Suppressor macrophage treated with lipopolysaccharide for 1 hour (primary cell): ENCODE measurements around the gene RTP5.
"Not testable (repeated sequence)": the region's sequence is repeated elsewhere in the genome, so short reads cannot be mapped to it uniquely, and the experiment has no call there.

ENCODE experiments used
- DNase-seq, 3 donors: peaks; one replicate each; pipeline ENCODE4 v3.0.0-alpha.2; 2020 to 2022

The RTP5 gene

DNA sequence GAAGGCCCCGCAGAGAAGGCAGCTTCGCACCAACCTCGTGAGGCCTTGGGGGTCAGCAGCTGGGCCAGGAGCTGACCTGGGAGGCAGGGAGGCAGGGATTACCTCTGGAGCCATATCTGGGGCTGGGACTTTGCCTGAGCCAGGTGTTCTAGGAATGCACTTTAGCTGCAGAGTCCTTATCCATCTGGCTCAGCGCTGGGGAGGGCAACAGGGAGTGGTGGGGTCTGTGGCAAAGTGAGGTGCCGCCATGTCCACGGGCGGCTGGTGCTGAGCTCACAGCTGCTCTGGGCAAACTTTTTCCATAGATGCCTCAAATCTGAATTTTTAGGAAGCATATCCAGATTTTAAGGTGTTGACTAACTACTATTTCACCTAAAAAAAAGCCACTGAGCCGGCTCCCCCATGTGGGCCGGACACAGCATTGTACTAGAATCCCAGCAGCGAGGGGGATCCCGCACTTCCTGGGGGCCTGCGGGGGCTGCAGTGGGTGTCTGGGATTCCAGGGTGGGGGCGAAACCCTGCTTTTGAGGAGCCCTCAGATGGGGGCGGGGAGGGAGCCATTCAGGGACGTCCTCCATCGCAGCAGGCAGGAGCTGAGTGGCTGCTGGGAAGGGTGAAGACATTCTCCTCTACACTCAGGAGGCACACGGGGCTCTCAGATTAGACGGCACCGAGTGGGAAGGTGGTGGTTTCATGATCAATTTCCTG lies 34.6 kb downstream of the RTP5 start:
- DNase-seq, result no peak

DNA sequence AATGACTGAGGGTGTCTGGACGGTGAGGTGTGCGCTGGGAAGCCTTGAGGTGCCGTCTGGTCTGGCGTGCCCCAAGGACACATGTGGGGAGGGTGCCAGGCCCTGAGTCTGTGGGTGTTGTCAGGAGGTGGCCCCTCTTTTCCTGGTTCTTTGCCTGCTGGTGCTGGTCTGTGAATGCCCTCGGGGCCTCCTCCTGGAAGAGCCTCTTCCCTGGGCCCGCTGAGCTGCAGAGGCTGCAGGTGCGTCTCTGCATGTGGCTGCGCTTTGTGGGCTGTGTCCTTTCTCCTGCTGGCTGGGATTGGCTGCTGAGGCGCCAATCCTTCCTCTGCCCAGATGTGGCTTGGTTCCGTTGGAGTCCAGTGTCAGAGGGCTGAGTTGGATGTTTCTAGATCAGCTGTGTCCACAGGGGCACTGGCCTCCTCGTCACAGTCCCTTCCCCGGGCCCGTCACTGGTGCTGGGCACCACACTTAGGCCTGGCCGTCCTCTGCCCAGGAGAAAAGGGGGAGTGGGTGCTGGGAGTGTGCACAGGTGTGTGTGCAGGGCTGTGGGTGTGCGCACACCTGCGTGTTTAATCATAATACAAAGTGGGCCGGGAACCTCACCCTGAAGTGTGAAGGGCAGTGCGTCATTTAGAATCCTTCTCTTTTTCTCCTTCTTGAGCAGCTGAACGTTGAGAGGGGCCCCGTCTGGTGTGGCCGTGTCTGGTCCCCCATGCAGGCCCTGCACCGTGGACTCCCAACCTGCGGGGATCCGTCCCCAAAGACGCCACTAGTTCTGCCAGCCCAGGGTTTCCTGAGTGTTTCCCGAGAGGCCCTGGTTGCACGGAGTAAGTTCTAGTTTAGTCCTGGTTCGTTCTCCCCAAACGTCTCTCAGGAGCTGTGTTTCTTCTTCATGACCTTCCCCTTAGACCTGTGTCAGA lies 35.5 kb downstream of the RTP5 start:
- no peak for DNase-seq

DNA sequence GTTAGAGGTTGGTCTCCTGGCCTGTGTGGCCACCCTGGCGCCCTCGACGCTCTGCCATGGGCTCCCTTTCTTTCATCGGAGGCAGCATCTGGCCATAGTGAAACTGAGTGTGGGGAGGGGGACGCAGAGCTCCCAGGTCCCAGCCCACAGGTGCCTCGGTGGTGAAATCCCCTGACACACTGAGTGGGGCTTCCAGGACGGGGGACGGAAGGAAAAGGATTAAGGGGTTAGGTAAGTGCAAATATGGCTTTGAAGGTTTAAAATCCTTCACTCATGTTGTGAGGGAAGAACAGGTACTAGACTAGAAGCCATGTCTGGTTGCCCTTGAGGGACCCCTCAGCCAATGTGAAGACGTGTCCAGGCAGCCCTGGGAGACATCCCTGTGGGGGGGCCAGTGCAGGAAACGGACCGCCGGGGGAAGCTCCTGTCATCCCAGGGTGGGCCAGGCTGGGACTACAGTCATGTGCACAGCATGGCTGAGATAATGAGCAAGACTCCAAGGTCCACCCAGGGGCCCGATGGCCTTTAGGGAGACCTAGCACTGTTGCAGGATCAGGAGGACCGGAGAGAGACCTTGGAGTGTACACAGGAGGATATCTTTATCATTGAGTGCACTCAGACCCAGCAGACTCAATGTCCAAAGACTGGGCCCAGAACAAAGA lies 36.3 kb downstream of the RTP5 start:
- no peak for DNase-seq

DNA sequence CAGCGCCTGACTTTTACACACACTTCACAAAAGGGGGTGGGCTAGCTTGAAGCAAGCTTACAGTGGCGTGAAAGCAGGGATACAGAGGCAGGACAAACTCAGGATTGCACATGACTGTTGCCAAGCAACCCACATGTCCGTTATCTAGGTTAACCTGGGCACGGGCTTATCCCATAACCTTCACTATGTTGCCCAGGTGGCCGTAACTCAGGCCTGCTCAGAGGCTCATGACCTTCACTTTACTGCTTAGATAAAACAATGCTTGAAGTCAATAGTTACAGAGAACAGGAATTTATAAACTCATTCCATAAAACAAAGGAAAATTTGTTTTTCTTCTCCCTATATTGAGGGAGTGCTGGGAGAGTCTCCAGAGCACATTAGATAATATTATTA lies 36.8 kb downstream of the RTP5 start:
- DNase-seq, result not testable (repeated sequence)

DNA sequence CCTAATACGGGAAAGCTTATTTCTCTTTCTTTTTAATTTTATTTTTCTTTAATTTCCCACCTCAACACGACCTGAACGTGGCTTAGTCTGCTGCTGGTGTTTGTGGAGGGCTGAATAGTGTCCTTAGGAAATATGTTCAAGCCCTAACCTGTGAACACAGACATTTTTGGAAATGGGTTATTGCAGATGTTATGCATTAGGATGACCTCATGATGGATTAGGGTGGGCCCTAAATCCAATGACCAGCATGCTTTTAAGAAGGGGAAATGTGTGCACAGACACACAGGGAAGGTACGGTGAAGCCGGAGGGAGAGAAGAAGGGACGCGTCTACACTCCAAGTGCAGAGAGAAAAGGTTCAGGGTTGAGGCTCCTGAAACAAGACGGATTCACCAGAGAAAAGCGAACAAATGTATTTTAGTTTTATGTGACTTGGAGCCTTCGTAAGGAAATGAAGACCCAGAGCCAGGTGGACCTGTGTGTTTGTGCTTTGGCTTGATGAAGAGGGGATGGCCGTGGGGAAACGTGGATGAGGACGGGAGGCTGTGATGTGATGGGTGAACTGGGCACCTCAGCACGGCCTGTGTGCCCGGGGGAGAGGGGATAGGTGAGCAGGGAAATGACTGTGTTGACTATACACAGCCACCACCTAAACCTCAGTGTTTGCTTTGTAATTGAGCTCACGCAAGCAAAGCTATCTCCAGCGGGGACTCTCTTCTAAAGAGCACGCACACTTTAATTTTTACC lies 37.5 kb downstream of the RTP5 start:
- no peak for DNase-seq

DNA sequence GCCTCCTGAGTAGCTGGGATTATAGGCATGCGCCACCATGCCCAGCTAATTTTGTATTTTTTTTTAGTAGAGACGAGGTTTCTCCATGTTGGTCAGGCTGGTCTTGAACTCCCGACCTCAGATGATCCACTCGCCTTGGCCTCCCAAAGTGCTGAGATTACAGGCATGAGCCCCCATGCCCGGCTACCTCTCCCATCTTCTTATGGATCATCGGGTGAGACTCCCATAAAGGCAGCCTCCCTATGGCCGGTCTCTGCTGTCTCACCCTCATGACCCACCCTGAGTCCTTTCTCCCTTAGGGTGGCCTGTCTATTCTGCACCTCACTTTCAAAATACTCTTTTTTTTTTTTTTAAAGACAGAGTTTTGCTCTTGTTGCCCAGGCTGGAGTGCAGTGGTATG lies 38.3 kb downstream of the RTP5 start:
- not testable (repeated sequence) for DNase-seq

DNA sequence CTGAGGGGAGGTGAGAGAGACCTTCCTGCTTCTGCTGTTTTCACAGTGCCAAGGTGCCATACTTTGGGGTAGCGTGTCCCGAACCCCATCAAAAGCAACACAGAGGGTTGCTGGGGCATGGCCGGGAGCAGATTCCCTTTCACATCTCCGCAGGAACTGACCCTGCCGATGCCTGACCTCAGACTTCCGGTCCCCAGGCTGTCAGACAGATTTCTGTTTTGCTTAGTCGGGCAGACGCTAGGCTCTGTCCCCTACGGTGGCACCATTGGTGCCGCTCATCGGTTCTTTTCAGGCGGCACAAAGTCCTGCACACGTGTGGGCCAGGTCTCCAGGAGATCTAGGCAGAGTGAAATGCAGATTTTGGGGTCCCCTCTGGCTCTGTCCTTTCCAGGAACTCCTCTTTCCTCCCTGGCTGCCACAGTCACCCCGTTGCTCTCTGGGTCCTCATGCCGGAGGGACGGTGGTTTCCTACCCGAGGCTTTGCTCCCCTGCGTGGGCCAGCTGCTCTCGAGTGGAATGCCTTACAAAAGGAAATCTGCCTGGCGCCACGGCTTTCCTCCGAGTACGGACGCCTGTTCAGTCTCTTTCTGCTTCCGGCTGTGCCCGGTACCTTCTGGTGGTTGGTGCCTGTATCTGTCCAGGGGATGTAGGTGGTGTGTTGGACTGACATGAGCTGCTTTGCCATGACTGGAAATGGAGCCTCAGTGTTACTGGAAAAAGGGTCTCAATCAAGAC lies 39.3 kb downstream of the RTP5 start:
- DNase-seq, result no peak

DNA sequence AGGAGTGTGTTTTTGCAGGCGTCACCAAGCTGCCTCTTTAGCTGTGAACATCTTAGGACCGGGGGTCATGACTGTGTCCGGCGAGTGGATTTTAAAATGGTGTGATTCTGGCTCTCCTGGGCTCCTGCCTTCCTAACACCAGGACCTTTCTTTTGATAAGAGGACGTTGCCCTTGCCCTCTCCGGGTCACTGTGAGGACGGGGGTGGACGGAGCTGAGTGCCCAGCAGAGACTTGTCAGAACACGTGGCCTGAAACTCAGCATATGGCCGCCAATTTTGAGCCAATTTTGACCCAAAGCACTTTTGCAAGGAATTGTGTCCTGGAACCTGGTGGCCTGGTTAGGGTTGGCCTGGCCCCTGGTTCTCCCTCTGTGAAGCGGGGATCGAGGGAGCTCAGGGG lies 40.2 kb downstream of the RTP5 start:
- no peak for DNase-seq

DNA sequence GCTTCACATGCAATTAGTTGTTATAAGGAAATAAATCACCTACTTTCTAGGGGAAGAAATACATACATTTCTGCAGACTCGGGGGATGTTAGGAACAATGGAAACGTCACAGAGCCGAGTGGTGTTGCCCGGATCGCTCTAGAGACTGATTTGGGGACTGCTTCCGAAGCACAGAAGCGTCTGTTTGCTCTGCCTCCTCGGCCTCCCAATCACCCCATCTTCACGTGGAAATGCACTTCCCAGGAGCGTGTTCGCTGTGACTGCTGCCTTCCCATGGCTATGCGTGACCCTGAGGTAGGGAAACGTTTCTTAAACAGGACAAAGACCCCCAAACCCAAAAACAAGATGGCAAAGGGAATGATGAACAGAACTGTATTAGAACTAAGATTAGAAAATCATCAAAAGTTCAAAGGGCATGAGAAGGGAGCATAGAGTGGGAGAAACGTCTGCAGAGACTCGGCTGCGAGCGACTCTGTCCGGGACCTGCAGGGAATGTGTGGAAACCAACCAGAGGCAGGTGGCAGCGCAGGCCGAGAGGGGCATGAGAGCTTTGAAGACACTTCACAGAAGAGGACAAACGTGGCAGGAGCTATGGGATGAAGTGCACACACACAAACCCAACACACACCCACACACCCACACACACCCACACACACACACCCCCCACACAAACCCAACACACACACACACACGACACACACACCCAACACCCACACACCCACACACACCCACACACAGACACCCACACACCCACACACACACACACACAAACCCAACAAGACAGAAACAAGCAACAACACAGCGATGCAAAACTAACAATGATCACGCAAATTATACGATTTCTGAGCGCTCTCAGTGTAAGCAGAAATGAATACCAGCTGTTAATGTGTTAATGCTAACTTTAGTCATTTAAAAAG lies 41.3 kb downstream of the RTP5 start:
- DNase-seq, result no peak

DNA sequence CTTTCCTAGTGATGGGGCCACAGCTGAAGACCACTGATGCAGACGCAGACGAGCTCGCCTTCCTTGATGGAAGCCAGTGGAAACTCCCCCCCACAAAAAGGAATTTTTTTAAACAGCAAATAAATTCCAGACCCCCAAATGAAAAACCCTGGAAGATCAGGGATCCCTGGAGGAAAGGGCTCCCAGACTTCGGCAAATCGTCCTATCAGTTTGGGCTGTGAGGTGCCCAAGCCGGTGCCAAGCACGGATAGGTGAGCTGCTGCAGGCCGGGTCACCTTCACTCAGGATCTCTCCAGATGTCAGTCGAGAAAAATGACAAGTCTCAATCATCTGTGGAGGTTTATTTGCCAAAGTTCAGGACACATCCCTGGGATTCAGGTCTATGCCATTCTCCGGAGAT lies 42.0 kb downstream of the RTP5 start:
- no peak for DNase-seq

DNA sequence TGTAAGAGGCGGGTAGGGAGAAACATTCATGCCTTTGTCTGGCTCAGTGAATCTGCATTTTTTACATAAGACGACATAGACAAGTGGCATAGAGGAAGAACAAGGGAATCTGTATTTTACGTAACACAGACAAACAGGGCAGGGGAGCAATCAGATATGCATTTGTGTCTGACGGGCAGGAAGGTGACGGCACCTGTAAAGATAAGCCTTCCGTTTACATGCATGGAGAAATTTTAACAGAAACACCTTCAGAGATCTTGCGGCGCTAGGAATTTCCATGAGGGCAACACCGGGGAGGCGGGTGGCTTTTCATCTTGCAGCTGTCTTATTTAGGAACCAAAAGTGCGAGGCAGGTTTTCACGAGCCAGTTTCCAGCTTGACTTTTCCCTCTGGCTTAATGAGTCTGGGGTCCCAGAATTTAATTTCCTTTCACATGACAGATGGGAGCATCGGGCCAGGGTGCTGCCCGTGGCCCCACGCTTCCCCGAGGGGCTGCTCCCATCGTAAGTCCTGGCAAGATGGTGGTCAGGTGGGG lies 42.6 kb downstream of the RTP5 start:
- DNase-seq, result no peak

DNA sequence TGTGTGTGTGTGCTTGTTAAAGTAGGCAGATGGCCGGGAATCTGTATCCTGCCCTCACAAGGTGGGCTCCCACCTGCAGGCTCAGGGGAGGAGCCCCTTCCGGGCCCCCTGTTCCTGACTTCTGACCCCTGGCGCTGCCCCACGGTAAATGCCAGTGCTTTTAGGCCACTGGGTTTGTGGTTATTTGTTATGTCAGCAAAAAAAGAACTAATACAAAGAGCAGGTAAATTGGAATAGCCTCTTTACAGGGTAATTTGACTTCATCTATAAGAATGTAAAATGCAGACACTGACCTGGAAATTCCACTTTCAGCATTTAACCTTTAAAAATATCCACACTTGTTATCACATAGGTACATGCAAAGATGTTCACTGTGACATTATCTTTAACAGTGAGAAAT lies 44.2 kb downstream of the RTP5 start:
- no peak for DNase-seq

DNA sequence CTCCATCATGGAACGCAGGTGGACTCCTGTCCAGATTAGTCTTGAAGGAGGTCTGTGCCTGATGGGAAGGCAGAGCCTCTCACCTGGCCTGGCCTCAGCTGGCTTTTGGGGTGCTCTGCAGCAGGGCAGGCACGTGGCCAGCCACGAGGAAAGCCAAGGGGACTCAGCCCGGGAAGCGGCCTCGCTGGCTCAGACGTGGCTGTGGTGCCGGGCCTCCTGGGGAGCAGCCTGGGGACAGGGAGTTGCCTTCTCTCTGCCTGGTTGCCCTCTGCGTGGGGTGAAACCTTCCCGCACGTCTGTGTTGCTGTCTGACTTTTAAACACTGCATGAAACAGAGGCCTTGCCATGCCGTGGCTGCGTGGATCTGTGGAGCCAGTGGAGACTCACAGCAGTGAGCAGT lies 45.0 kb downstream of the RTP5 start:
- no peak for DNase-seq

DNA sequence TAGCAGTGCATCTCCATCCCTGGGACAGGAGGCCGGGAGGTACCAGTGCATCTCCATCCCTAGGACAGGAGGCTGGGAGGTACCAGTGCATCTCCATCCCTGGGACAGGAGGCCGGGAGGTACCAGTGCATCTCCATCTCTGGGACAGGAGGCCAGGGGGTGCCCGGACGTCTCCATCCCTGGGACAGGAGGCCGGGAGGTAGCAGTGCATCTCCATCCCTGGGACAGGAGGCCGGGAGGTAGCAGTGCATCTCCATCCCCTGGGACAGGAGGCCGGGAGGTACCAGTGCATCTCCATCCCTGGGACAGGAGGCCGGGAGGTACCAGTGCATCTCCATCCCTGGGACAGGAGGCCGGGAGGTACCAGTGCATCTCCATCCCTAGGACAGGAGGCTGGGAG lies 52.1 kb downstream of the RTP5 start:
- DNase-seq, result not testable (repeated sequence)

DNA sequence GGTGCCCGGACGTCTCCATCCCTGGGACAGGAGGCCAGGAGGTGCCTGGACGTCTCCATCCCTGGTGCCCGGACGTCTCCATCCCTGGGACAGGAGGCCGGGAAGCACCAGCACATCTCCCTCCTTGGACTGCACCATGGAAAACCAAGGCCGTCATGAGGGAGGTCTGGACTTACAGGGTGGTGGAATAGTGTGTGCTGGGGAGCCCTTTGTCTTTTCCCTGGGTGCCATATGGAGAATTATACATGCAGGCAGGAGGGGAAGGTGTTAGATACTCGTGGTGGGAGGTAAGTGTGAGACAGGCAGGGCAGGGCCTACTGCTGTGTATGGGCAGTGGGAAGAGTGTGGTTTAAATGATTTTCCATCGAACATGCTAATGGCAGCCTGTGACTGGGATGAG lies 52.9 kb downstream of the RTP5 start:
- no peak for DNase-seq

DNA sequence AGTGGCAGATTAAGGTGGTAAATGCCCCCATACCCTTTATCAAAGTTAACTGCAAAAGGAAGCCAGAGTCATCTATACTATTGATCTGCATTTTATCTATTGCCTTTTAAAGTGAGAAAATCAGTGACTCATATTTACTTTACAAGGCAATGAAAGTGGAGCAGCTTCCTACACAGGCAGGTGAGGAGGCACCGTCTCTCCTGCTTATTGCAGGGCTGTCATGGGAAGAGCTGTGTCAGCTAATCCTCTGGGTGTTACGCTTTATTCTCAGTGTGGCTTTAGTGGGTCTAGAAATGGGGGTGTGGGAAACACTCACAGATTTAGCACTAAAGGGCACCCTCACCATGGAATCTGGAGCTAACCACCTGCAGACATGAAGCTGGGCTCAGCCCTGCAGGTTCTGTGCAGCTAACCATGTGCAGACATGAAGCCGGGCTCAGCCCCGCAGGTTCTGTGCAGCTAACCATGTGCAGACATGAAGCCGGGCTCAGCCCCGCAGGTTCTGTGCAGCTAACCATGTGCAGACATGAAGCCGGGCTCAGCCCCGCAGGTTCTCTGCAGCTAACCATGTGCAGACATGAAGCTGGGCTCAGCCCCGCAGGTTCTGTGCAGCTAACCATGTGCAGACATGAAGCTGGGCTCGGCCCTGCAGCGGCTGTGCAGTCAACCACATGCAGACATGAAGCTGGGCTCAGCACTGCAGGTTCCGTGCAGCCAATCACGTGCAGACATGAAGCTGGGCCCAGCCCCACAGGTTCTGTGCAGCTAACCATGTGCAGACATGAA lies 53.5 kb downstream of the RTP5 start:
- DNase-seq, result not testable (repeated sequence)
